ENCODE measurements around the gene KRTAP5-8.
"Not testable (repeated sequence)": the region's sequence is repeated elsewhere in the genome, so short reads cannot be mapped to it uniquely, and the experiment has no call there.

Gene KRTAP5-8

DNA sequence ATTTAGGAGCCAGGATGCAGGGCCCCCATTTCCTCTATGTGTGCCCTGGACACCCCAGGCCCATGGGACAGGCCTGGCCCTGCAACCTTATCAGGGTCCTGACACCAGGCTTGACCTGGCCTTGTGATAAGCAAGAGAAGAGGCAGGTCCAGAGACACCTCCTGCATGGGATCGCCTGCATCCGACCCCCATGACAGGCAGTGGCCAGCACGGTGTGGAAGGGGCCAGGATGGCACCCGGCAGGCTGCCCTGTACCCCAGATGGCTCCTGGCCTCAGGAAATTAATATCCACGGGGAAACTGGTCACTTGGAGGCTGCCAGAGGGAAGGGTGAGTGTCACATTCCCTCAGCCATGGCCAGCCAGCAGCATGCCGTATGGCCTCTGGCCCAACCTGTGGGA is 17.2 kb downstream of the KRTAP5-8 start:
- H3K36me3 ChIP-seq (ENCODE audit: insufficient read depth, low read depth, low read length): no peaks in the 10 kb centered on the region
- H3K9ac ChIP-seq (ENCODE audit: low read depth, low read length): no peak overlapping the region
- H3K27me3 ChIP-seq (ENCODE audit: insufficient read depth, low read length): no peaks in the 10 kb centered on the region
- H3K27ac ChIP-seq (ENCODE audit: low read length): no peak overlapping the region
- no peaks in the 10 kb centered on the region for H3K9me3 ChIP-seq (ENCODE audit: insufficient read depth, low read depth, low read length)
- H3K4me1 ChIP-seq (ENCODE audit: insufficient read depth, low read length): no peaks in the 10 kb centered on the region; the same call in 1 of the 2 replicates
- H3K4me3 ChIP-seq (ENCODE audit: low read length): no peak overlapping the region

DNA sequence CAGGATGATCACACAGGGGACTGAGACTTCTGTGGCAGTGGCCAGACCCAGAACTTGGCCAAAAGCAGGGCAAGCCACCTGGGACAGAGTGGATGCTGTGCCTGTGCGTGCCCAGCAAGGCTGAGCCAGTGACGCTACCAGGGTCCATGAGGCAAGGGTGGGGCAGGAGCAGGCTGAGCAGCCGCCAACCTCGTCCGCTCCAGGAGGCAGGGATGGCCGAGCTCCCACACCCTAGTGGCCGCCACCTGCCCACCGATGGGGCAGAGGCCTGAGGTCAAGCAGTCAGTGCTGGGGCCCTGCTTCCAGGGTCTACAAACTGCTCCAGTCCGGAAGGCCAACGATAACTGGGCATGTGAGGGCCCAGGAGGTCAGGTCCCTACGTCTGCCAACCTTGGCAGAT is 17.7 kb downstream of the KRTAP5-8 start:
- Histone ChIP-seq H3K4me3 (ENCODE audit: low read length) (no peak overlapping the region), H3K9me3 (ENCODE audit: insufficient read depth, low read depth, low read length) (no peaks in the 10 kb centered on the region), H3K27me3 (ENCODE audit: insufficient read depth, low read length) (no peaks in the 10 kb centered on the region), H3K9ac (ENCODE audit: low read depth, low read length) (no peak overlapping the region), H3K36me3 (ENCODE audit: insufficient read depth, low read depth, low read length) (no peaks in the 10 kb centered on the region), H3K27ac (ENCODE audit: low read length) (no peak overlapping the region), H3K4me1 (ENCODE audit: insufficient read depth, low read length) (no peaks in the 10 kb centered on the region; the same call in 1 of the 2 replicates)

DNA sequence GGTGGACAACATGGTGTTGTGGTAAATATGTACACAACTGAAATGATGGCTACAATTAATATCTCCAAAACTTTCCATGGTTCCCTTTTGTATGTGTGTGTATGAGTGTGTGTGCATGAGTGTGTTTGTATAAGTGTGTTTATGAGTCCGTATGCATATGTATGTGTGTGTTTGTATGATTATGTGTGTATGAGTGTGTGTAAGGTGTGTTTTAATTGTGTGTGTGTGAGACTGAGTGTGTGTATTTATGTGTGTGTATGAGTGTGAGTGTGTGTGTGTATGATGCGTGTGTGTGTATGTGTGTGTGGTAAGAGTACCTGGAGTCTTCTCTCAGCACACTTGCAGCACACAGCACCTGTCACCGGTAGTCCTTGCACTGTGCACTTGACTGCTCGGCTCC is 18.2 kb downstream of the KRTAP5-8 start:
- Histone ChIP-seq H3K4me1 (ENCODE audit: insufficient read depth, low read length) (no peaks in the 10 kb centered on the region), H3K27me3 (ENCODE audit: insufficient read depth, low read length) (no peaks in the 10 kb centered on the region), H3K27ac (ENCODE audit: low read length) (no peak overlapping the region), H3K9me3 (ENCODE audit: insufficient read depth, low read depth, low read length) (no peaks in the 10 kb centered on the region), H3K36me3 (ENCODE audit: insufficient read depth, low read depth, low read length) (no peaks in the 10 kb centered on the region), H3K9ac (ENCODE audit: low read depth, low read length) (no peak overlapping the region), H3K4me3 (ENCODE audit: low read length) (no peak overlapping the region)

DNA sequence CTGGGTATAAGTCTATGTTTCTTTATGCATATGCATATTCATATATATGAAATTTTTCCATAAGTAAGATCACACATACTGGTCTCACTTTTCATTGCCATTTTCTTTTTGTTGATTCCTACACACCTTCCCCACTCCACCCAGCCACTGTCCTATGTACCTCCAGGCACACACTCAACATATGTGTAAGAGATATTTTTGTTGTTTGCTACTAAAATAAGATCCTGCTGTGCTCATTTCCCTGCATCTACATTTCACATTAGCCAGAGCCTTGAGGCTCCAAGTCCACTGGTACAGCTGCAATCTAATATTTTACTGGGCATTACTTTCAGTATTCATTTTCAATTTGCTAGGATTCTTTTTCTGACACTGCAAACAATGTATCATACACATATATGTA is 19.4 kb downstream of the KRTAP5-8 start:
- Histone ChIP-seq H3K9me3 (ENCODE audit: insufficient read depth, low read depth, low read length) (no peaks in the 10 kb centered on the region), H3K4me3 (ENCODE audit: low read length) (no peak overlapping the region), H3K9ac (ENCODE audit: low read depth, low read length) (no peak overlapping the region), H3K27ac (ENCODE audit: low read length) (no peak overlapping the region), H3K4me1 (ENCODE audit: insufficient read depth, low read length) (no peaks in the 10 kb centered on the region), H3K27me3 (ENCODE audit: insufficient read depth, low read length) (no peaks in the 10 kb centered on the region), H3K36me3 (ENCODE audit: insufficient read depth, low read depth, low read length) (no peaks in the 10 kb centered on the region)

DNA sequence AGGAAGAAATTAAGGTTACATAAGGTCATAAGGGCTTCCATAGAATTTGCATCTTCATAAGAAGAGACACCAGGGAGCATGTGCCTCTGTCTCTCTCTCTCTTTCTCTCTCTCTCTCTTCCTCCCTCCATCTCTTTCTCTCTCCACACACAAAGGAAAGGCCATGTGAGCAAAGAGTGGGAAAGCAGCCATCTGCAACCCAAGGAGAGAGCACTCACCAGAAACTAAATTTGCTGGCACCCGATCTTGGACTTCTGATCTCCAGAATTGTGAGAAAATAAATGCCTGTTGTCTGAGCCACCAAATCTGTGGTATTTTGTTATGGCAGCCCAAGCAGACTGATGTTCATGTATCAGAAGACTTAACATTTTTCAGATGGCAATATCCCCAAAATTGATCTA is 21.2 kb downstream of the KRTAP5-8 start:
- H3K9ac ChIP-seq (ENCODE audit: low read depth, low read length): no peak overlapping the region
- H3K4me3 ChIP-seq (ENCODE audit: low read length): no peak overlapping the region
- peaks cover 2% of the 10 kb centered on the region; the same call in 1 of the 2 replicates for H3K4me1 ChIP-seq (ENCODE audit: insufficient read depth, low read length)
- no peaks in the 10 kb centered on the region for H3K36me3 ChIP-seq (ENCODE audit: insufficient read depth, low read depth, low read length)
- no peak overlapping the region for H3K27ac ChIP-seq (ENCODE audit: low read length)
- H3K27me3 ChIP-seq (ENCODE audit: insufficient read depth, low read length): no peaks in the 10 kb centered on the region
- no peaks in the 10 kb centered on the region for H3K9me3 ChIP-seq (ENCODE audit: insufficient read depth, low read depth, low read length)

DNA sequence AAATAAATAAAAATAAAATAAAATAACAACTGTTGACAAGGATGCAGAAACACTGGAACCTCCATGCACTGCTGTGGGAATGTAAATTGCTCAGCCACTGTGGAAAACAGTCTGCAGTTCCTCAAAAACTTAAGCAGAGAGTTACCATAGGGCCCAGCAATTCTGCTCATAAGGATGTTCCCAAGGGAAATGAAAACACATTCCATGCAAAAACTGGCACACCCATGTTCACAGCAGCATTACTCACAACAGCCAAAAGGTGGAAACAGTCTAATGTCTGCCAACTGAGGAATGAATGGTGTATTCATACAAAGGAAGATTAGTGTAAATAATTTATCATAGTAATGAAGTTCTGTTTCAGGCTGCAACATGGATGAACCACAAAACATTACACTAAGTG is 24.3 kb downstream of the KRTAP5-8 start:
- Histone ChIP-seq H3K36me3 (ENCODE audit: insufficient read depth, low read depth, low read length) (no peaks in the 10 kb centered on the region), H3K4me3 (ENCODE audit: low read length) (no peak overlapping the region), H3K9ac (ENCODE audit: low read depth, low read length) (no peak overlapping the region), H3K27ac (ENCODE audit: low read length) (no peak overlapping the region), H3K9me3 (ENCODE audit: insufficient read depth, low read depth, low read length) (no peaks in the 10 kb centered on the region), H3K27me3 (ENCODE audit: insufficient read depth, low read length) (no peaks in the 10 kb centered on the region), H3K4me1 (ENCODE audit: insufficient read depth, low read length) (peaks cover 3% of the 10 kb centered on the region; the same call in 1 of the 2 replicates)

DNA sequence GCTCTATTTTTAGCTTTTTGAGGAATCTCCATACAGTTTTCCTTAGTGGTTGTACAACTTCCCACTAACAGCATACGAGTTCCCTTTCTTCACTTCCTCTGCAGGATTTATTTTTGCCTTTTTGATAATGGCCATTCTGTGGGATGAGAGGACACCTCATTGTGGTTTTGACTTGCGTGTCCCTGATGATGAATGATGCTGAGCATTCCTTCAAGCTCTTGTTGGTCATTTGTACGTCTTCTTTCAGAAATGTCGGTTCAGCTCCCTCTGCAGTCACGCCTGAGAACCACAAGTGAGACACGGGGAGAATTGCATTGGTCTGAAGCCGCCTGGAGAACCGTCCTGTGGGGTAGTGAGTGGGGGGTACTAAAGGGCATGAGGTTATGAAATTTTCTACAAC is 25.6 kb downstream of the KRTAP5-8 start:
- peaks cover 4% of the 10 kb centered on the region; the same call in 1 of the 2 replicates for H3K27me3 ChIP-seq (ENCODE audit: insufficient read depth, low read length)
- no peaks in the 10 kb centered on the region for H3K9me3 ChIP-seq (ENCODE audit: insufficient read depth, low read depth, low read length)
- H3K27ac ChIP-seq (ENCODE audit: low read length): no peak overlapping the region
- no peak overlapping the region for H3K4me3 ChIP-seq (ENCODE audit: low read length)
- peaks cover 3% of the 10 kb centered on the region; the same call in 1 of the 2 replicates for H3K4me1 ChIP-seq (ENCODE audit: insufficient read depth, low read length)
- H3K9ac ChIP-seq (ENCODE audit: low read depth, low read length): no peak overlapping the region
- no peaks in the 10 kb centered on the region for H3K36me3 ChIP-seq (ENCODE audit: insufficient read depth, low read depth, low read length)

DNA sequence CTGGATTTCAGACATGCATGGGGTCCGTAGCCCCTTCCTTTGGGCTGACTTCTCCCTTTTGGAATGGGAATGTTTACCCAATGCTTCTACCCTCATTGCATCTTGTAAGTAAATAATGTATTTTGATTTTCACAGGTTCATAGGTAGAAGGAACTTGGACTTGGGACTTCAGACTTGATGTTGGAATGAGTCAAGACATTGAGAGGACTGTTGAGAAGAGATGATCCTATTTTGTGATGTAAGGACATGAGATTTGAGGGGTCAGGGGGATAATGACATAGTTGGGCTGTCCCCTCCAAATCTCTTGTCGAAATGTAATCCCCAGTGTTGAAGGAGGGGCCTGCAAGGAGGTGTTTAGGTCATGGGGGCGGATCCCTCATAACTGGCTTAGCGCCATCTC is 26.6 kb downstream of the KRTAP5-8 start:
- no peak overlapping the region for H3K4me3 ChIP-seq (ENCODE audit: low read length)
- H3K27ac ChIP-seq (ENCODE audit: low read length): no peak overlapping the region

DNA sequence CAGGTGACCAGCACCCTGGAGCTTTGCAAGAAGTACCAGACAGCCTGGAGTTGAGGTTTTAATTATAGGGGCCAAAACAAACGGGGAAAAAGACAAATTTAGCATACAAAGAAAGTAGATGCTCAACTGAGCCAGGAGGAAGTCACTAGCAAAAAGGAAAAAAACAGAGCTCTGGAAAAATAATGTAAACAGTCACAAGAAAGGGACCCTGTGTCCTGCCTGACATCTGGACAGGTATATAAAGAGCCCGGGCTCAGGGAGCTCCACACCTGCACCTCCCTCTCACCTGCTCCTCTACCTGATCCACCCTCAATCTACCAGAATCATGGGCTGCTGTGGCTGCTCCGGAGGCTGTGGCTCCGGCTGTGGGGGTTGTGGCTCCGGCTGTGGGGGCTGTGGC is 27.4 kb downstream of the KRTAP5-8 start, which contains the start of gene KRTAP5-10:
Gene KRTAP5-10, plus strand, starts transcription at position 301 of the 400 bp plus-strand sequence. Its CDS starts 25 bp downstream, at position 326.
- H3K9me3 ChIP-seq (ENCODE audit: insufficient read depth, low read depth, low read length): no peaks in the 10 kb centered on the region
- H3K27me3 ChIP-seq (ENCODE audit: insufficient read depth, low read length): peaks cover 6% of the 10 kb centered on the region; the same call in 1 of the 2 replicates
- H3K9ac ChIP-seq (ENCODE audit: low read depth, low read length): no peak within 1 kb of the TSS
- peaks cover 3% of the 10 kb centered on the region; the same call in 1 of the 2 replicates for H3K4me1 ChIP-seq (ENCODE audit: insufficient read depth, low read length)
- H3K4me3 ChIP-seq (ENCODE audit: low read length): no peak within 1 kb of the TSS
- no peak within 1 kb of the TSS for H3K27ac ChIP-seq (ENCODE audit: low read length)
- H3K36me3 ChIP-seq (ENCODE audit: insufficient read depth, low read depth, low read length): no peaks in the 10 kb centered on the region

More for the DNA sequence above, 26.6 kb downstream of the KRTAP5-8 start:
- Histone ChIP-seq H3K27me3 (ENCODE audit: insufficient read depth, low read length) (peaks cover 6% of the 10 kb centered on the region; the same call in 1 of the 2 replicates), H3K9ac (ENCODE audit: low read depth, low read length) (no peak overlapping the region), H3K9me3 (ENCODE audit: insufficient read depth, low read depth, low read length) (no peaks in the 10 kb centered on the region), H3K36me3 (ENCODE audit: insufficient read depth, low read depth, low read length) (no peaks in the 10 kb centered on the region), H3K4me1 (ENCODE audit: insufficient read depth, low read length) (peaks cover 3% of the 10 kb centered on the region; the same call in 1 of the 2 replicates)

DNA sequence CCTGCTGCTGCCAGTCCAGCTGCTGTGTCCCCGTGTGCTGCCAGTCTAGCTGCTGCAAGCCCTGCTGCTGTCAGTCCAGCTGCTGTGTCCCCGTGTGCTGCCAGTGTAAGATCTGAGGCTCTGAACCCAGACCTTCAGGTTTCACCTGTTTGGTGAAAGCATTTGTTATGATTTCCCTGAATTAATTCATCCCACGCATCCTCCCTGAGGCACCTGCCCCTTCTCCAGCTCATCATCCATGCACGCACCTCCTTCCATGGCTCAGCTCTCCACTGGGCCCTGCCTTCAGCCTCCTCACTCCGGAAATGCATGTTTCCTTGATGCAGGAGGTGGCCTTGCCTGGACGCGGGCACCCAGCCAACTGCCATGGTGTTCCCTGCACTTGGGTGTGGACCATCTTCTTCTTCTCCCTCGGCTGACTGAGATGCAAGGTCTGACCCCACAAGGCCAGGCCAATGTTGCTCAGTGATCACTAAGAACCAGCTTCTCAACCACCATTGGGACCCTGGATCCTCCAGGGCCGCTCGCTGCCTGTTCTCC is 28.3 kb downstream of the KRTAP5-8 start:
- Histone ChIP-seq H3K9ac (ENCODE audit: low read depth, low read length) (no peak overlapping the region), H3K4me3 (ENCODE audit: low read length) (no peak overlapping the region), H3K9me3 (ENCODE audit: insufficient read depth, low read depth, low read length) (no peaks in the 10 kb centered on the region), H3K27me3 (ENCODE audit: insufficient read depth, low read length) (peaks cover 6% of the 10 kb centered on the region; the same call in 1 of the 2 replicates), H3K27ac (ENCODE audit: low read length) (no peak overlapping the region), H3K36me3 (ENCODE audit: insufficient read depth, low read depth, low read length) (no peaks in the 10 kb centered on the region), H3K4me1 (ENCODE audit: insufficient read depth, low read length) (peaks cover 3% of the 10 kb centered on the region; the same call in 1 of the 2 replicates)

DNA sequence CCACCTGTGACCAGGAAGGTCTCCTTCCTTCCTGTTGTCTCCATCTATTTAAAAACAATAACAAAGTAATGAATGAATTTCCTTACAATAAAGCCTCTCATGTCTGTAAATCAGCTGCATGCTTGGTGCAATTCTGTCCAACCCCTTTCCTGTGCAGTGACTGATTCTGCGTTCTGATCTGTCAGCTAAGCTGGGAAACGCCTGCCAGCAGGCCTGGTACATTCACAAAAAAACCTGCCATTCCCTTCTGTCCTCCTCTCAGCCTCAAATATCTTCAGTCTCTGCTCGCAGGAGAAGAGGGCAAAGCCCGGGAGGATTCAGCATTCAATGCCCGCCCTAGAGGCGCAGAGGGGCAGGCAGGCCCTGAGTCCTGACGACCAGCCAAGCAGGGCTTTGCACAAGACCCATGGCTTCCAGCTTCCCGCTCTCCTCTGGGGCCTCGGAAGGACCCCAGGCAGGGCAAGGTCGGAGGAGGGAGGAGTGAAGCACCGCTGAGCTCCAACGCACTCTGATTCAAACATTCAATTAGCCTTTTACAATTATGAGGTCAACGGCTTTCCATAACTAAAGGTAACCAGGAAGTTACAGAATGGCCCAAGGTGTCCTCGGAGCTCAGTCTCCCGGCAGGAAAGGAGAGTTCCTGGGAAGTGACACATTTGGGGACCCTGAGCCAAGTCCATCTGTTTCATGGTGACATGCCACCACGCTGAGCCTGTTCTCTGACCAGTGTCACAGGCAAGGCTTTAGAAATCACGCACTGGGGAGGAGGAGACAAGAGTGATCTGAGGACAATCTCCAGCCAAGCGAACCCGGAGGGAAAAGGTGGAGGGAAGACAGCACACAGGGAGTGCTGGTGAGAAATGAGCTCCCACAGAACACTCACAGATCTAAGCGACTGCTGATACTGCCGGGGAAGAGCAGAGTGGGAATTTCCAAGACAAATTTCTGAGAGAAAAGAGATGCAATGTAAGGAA is 29.1 kb downstream of the KRTAP5-8 start:
- H3K36me3 ChIP-seq (ENCODE audit: insufficient read depth, low read depth, low read length); H3K4me3 ChIP-seq (ENCODE audit: low read length); H3K9ac ChIP-seq (ENCODE audit: low read depth, low read length); H3K4me1 ChIP-seq (ENCODE audit: insufficient read depth, low read length); H3K27ac ChIP-seq (ENCODE audit: low read length); H3K27me3 ChIP-seq (ENCODE audit: insufficient read depth, low read length); H3K9me3 ChIP-seq (ENCODE audit: insufficient read depth, low read depth, low read length): not testable (repeated sequence)

DNA sequence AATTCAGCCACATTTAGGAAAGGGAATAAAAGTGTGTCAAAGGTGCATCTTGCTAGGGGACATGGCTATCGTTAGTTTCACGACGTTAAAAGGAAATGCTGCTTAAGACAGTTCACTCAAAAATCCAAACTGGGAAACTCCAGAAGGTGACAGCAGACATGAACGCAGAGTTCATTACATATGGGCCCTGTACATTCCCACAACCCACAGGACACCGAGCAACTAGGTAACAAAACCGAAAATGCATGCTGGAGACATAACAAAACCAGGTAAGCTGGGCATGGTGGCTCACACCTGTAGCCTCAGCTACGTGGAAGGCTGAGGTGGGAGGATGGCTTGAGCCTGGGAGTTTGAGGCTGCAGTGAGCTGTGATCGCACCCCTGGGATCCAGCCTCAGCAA is 29.8 kb downstream of the KRTAP5-8 start:
- not testable (repeated sequence) for H3K4me1 ChIP-seq (ENCODE audit: insufficient read depth, low read length); H3K9ac ChIP-seq (ENCODE audit: low read depth, low read length); H3K4me3 ChIP-seq (ENCODE audit: low read length); H3K9me3 ChIP-seq (ENCODE audit: insufficient read depth, low read depth, low read length); H3K36me3 ChIP-seq (ENCODE audit: insufficient read depth, low read depth, low read length); H3K27ac ChIP-seq (ENCODE audit: low read length); H3K27me3 ChIP-seq (ENCODE audit: insufficient read depth, low read length)

Data from iPS-20b (cell line).